ENCODE measurements around the gene RDH8.

DNA sequence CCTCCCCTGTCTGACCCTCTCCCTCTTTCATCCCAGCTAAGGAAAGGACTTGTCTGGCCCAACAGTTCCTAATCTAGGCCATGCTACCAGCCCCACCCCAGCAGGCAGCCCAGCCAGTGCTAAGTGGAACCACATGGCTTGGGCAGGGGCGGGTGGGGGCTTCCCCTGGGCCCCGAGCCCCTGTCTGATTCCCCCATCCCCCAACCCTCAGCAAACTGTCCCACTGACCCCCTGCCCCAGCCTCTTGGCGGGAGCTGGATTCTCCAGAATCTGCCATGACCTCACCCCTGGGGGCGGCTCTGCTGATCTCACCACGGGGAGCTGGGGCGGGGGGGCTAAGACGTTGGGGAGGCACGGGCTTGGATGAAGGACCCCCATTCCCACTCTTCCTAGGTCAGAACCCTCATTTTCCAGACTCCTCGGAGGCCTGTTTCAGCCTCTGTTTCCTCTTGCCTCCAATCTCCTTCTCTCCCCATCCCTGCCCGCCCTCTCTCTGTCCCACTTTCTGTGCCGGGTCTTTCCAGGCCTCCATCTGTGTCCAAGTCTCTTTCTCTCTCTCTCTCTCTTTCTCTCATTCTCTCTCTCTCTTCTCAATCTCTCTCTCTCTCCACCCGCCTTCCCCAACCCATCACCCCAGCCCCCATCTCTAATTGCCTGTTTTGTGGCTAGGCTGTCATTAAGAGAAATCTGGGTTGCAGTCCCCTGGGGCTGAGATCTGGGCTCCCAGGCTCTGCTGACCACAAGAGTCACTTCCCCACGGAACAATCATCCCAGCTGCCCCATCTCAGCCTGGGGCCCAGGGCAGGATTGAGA, 5.7 kb upstream of the RDH8 start:
- no peak for TF ChIP-seq YY1 (IDR thresholded peaks at IDR 0.05; ENCODE audit: insufficient read depth, insufficient read length)
- TF ChIP-seq ZNF274 (IDR thresholded peaks at IDR 0.05; ENCODE audit: low read depth, low read length) = no peak
